GM18520 (cell line): ENCODE measurements around the gene SSX4.
"Not testable (repeated sequence)": the region's sequence is repeated elsewhere in the genome, so short reads cannot be mapped to it uniquely, and the experiment has no call there.

ENCODE experiments used
- ATAC-seq: cut with Tn5 transposase; IDR thresholded peaks from one replicate; pipeline ENCODE4 v1.9.1; 2021; ENCODE audit not compliant: unreplicated experiment

SSX4 gene, protein sequence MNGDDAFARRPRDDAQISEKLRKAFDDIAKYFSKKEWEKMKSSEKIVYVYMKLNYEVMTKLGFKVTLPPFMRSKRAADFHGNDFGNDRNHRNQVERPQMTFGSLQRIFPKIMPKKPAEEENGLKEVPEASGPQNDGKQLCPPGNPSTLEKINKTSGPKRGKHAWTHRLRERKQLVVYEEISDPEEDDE

DNA sequence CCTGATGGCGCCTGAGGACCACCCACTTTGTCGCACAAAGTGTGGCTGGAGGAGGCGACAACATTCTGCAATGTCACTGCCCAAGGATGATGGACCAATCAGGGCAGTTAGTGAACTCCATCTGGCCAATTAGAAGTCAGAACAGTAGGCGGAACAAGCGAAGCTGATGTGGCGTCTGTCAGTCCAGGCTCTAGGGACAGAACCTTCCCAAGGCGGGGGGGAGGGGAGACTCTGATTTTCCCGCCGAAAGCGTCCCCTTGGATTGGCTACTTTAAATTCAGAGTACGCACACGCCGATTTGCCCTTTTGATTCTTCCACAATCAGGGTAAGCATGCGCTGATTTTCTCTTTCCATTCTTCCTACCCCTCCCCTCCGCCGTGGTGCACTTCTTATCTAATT, at the start of gene SSX4:
Gene SSX4, plus strand, starts transcription at position 301 of the 400 bp plus-strand sequence. CDS start 515 bp downstream, outside the sequence.
- not testable (repeated sequence) for ATAC-seq

DNA sequence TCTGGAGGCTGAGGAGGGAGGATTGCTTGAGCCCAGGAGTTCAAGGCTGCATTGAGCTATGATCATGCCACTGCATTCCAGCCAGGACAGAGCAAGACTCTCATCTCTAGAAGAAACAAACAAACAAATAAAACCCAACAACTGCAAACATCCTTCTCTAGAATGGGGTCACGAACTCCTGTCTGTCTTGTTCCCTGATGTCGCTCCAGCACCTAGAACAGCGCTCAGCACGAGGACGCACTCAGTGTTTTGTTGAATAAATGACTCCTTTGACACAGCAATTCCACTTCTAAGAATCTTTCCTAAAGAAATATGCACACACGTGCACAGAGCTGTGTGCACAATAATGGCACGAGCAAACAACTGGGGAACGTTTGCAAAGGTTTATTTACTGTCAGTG, 37.3 kb upstream of the SSX4 start:
- ATAC-seq: not testable (repeated sequence)

DNA sequence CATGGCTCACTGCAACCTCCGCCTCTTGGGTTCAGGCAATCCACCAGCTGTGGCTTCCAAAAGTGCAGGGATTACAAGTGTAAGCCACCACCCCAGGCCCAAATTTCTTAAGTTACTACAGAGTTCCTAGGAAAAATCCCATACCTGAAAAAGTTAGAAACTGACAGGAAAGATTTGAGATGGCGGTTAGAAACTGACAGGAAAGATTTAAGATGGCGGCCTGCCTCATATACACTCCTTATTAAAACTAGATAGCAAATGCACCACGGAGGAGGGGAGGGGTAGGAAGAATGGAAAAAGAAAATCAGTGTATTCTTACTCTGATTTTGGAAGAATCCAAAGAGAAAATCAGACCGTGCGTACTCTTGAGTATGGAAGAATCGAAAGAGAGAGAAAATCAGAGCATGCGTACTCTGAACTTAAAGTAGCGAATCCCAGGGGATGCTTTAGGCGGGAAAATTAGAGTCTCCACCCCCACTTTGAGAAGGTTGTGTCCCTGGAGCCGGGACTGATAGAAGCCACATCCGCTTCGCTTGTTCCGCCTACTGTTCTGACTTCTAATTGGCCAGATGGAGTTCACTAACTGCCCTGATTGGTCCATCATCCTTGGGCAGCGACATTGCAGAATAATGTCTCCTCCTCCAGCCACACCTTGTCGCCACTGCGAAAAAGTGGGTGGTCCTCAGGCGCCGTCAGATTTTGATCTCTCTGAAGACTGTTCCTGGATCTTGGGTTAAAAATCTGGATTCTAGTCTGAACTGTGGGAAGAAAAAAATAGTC, 26.8 kb upstream of the SSX4 start, which contains the start of gene SSX3:
Gene SSX3, minus strand, starts transcription at position 389 of the 780 bp plus-strand sequence. CDS start 1,454 bp downstream, outside the sequence.
- not testable (repeated sequence) for ATAC-seq

DNA sequence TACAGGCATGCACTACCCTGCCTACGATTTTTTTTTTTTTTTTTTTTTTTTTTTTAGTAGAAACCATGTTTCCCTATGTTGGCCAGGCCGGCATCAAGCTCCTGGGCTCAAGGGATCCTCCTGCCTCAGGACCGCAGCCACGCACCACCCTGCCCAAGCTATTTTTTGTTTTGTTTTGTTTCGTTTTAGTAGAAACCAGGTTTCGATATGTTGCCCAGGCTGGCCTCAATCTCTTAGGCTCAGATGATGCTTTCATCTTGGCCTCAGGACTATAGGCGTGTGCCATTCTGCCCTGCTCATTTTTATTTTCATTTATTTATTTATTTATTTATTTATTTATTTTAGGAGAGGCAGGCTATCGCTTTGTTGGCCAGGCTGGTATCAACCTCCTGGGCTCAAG, 25.7 kb upstream of the SSX4 start:
- no peak for ATAC-seq

DNA sequence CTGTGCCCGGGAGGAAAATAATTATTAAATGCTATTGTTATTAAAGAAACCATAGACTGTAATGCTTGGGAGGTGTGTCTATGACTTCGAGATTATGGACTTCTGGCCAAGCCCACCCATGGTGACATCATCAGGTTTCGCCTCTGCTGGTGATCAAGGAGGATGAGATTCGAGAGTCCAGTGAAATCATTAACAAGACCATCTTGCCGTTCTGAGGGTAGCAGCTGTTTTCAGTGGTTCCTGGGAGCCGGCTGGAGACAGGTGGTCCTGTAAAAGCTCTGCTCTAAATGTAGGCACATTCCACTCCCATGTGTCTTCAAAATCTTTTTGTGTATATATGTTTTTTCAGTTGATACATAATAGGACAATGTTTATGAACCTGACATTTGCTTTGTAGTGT, 24.1 kb upstream of the SSX4 start:
- not testable (repeated sequence) for ATAC-seq

DNA sequence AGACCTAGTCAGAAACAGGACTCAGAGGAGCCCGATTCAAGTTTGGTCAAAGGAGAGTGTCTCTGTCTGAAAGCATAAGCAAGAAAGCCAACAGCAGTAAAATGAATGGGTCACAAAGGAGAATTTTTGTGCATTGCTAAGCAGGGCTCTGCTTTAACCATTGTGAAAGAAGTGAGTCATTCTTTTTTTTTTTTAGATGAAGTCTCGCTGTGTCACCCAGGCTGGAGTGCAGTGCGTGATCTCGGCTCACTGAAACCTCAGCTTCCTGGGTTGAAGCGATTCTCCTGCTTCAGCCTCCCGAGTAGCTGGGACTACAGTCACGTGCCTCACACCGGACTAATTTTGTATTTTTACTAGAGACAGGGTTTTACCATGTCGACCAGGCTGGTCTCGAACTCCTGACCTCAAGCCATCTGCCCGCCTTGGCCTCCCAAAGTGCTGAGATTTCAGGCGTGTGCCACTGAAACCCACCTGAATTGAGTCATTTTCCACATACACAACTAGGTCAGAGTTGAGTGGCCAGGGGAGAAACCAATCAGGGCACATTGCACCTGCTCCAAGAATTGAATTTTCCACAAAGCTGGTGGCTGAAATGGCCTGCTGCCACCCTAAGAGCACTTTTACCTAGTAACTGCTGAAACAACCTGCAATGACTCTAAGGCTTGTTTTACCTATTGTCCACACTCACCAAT, 15.5 kb upstream of the SSX4 start:
- not testable (repeated sequence) for ATAC-seq

DNA sequence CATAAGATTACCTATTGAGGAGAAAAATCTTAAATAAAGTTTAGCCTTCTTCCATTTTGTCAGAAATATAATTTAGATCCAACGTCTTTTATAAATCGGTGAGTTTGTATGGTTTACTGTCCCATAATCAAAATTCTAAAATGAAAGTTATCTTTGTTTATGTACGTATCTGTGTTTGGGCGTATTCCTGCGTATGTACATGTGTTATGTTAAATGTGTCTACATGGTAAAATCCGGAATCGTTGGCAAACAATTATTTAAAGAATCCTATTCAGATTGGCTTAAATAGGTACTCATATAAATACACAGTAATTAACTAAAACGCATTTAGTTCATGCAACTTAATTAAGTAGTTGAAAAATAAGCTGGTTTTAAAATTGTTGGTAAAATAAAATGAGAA, 12.9 kb upstream of the SSX4 start:
- not testable (repeated sequence) for ATAC-seq

DNA sequence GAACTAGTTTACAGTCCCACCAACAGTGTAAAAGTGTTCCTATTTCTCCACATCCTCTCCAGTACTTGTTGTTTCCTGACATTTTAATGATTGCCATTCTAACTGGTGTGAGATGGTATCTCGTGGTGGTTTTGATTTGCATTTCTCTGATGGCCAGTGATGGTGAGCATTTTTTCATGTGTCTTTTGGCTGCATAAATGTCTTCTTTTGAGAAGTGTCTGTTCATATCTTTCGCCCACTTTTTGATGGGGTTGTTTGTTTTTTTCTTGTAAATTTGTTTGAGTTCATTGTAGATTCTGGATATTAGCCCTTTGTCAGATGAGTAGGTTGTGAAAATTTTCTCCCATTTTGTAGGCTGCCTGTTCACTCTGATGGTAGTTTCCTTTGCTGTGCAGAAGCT, 13.6 kb downstream of the SSX4 start:
- not testable (repeated sequence) for ATAC-seq

DNA sequence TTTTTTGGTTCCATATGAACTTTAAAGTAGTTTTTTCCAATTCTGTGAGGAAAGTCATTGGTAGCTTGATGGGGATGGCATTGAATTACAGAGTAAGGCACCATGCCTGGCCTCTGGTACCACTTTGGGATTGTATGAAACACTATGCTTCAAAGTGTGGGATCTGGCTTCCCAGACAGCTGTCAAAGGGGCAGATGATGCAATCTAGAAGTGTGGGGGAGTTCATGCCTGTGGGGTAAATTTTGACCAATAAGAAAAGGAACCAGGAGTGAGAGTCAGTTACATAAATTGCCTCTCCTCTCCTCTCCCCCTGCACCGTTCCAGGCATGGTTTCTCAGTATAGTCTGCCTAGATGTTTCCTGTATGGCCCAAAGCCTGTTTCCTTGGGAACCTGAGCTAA, 14.5 kb downstream of the SSX4 start:
- ATAC-seq: not testable (repeated sequence)

DNA sequence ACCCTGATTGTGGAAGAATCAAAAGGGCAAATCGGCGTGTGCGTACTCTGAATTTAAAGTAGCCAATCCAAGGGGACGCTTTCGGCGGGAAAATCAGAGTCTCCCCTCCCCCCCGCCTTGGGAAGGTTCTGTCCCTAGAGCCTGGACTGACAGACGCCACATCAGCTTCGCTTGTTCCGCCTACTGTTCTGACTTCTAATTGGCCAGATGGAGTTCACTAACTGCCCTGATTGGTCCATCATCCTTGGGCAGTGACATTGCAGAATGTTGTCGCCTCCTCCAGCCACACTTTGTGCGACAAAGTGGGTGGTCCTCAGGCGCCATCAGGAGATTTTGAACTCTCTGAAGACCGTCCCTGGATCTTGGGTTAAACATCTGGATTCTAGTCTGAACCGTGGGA, 28.5 kb downstream of the SSX4 start, which contains the start of gene SSX4B:
Gene SSX4B, minus strand, starts transcription at position 101 of the 400 bp plus-strand sequence. CDS start 588 bp downstream, outside the sequence.
- not testable (repeated sequence) for ATAC-seq

DNA sequence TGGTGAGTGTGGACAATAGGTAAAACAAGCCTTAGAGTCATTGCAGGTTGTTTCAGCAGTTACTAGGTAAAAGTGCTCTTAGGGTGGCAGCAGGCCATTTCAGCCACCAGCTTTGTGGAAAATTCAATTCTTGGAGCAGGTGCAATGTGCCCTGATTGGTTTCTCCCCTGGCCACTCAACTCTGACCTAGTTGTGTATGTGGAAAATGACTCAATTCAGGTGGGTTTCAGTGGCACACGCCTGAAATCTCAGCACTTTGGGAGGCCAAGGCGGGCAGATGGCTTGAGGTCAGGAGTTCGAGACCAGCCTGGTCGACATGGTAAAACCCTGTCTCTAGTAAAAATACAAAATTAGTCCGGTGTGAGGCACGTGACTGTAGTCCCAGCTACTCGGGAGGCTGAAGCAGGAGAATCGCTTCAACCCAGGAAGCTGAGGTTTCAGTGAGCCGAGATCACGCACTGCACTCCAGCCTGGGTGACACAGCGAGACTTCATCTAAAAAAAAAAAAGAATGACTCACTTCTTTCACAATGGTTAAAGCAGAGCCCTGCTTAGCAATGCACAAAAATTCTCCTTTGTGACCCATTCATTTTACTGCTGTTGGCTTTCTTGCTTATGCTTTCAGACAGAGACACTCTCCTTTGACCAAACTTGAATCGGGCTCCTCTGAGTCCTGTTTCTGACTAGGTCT, 43.8 kb downstream of the SSX4 start:
- ATAC-seq: not testable (repeated sequence)

DNA sequence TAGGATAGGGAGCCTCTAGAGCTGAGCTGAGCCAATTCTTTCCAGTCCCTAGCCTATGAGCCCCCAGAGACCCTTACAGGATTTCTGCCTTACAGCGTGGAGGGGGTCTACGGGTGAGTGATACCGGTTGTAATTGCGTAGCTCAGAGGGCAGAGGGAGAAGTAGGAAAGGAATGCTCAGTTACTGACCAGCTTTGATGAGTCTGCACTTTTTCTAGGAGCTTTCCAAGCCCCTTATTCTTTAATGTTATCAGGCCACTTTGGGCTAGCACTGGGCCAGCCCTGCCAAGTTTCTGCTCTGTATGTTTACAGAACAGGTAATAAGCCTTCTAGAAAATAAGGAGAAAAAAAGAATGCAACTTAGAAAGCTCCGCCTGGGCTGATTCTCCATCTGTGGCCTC, 46.3 kb downstream of the SSX4 start:
- ATAC-seq: not testable (repeated sequence)

DNA sequence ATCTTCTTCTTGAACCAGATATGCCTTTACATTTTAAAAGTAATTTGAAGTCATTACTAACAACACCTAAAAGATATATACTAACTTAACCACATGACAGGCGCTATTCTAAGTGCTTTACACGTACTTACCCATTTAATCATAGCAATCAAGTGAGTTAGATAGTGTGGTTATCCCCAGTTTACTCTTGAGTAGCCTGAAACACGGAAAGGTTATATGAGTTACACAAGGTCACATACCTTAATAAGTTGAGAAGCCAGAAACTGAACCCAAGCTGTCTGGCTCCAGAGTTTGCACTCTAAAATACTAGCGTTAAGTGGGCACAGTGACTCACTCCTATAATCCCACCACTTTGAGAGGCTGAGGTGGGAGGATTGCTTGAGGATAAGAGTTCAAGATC, 46.8 kb downstream of the SSX4 start:
- ATAC-seq: not testable (repeated sequence)

DNA sequence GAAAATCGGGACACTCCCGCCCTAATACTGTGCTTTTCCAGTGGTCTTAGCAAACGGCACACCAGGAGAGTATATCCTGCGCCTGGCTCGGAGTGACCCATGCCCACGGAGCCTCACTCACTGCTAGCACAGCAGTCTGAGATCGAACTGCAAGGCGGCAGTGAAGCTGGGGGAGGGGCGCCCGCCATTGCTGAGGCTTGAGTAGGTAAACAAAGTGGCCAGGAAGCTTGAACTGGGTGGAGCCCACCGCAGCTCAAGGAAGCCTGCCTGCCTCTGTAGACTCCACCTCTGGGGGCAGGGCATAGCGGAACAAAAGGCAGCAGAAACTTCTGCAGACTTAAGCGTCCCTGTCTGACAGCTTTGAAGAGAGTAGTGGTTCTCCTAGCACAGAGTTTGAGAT, 50.4 kb downstream of the SSX4 start:
- not testable (repeated sequence) for ATAC-seq
